HG02678 (cell line): ENCODE measurements around the gene BCL2.

ENCODE experiments used
- ATAC-seq: cut with Tn5 transposase; IDR thresholded peaks from one replicate; pipeline ENCODE4 v1.9.1; 2021; ENCODE audit warnings: mild to moderate bottlenecking, moderate library complexity; ENCODE audit not compliant: unreplicated experiment

BCL2 gene

GRCh38 chr18:63329431-63330145 is 10.0 kb upstream of the BCL2 start:
- no peak for ATAC-seq

- no peak for ATAC-seq
Observed at GRCh38 chr18:63326011-63326410, 6.4 kb upstream of the BCL2 start.

- ATAC-seq, result no peak
Observed at GRCh38 chr18:63325086-63325686, 5.6 kb upstream of the BCL2 start.

- ATAC-seq, result no peak
Observed at GRCh38 chr18:63322908-63323634, 3.5 kb upstream of the BCL2 start.

- ATAC-seq, result no peak
Observed at GRCh38 chr18:63322206-63322605, 2.6 kb upstream of the BCL2 start.

GRCh38 chr18:63321291-63321690 is 1.7 kb upstream of the BCL2 start:
- ATAC-seq, result no peak

- ATAC-seq, result no peak
Observed at GRCh38 chr18:63320975-63321265, 1.4 kb upstream of the BCL2 start.

- ATAC-seq, result peak; percentile 59
Observed at GRCh38 chr18:63320123-63320974, 780 bp upstream of the BCL2 start.

- ATAC-seq, result no peak
Observed at GRCh38 chr18:63318889-63319382, 633 bp downstream of the BCL2 start.

GRCh38 chr18:63317982-63318888 is 1.3 kb downstream of the BCL2 start:
- peak; percentile 42 for ATAC-seq

GRCh38 chr18:63317556-63317946 is 2.0 kb downstream of the BCL2 start:
- no peak for ATAC-seq

- ATAC-seq, result peak; percentile 15
Observed at GRCh38 chr18:63316612-63317555, 2.7 kb downstream of the BCL2 start.

- ATAC-seq, result no peak
Observed at GRCh38 chr18:63315876-63316275, 3.7 kb downstream of the BCL2 start.

GRCh38 chr18:63315131-63315662 is 4.4 kb downstream of the BCL2 start:
- ATAC-seq, result no peak

- no peak for ATAC-seq
Observed at GRCh38 chr18:63314062-63314790, 5.3 kb downstream of the BCL2 start.

- no peak for ATAC-seq
Observed at GRCh38 chr18:63313396-63313917, 6.1 kb downstream of the BCL2 start.

- ATAC-seq, result peak; percentile 39
Observed at GRCh38 chr18:63312737-63313395, 6.7 kb downstream of the BCL2 start.
